PC-9 (cell line): Measurements from ENCODE around the gene ZNF516.
"Not testable (repeated sequence)": the region's sequence is repeated elsewhere in the genome, so short reads cannot be mapped to it uniquely, and the experiment has no call there.

Source experiments
- EZH2 ChIP-seq: fragments of 200-600 bp; sonication (generic); IDR thresholded peaks from 2 replicates; pipeline ENCODE4 v1.8.0; 2017; ENCODE audit warnings: antibody characterized with exemption, low read depth
- TF ChIP-seq, protein P1 (sequence below): fragments of 200-600 bp; sonication (generic); conservative IDR thresholded peaks from 2 replicates; pipeline ENCODE4 v1.6.1; 2017; ENCODE audit warnings: mixed run types, antibody characterized with exemption, mild to moderate bottlenecking, moderate library complexity

GRCh38 chr18:76536593-76536992, 41.6 kb upstream of the ZNF516 start:
- not testable (repeated sequence) for TF ChIP-seq EZH2
- TF ChIP-seq, protein P1, sequence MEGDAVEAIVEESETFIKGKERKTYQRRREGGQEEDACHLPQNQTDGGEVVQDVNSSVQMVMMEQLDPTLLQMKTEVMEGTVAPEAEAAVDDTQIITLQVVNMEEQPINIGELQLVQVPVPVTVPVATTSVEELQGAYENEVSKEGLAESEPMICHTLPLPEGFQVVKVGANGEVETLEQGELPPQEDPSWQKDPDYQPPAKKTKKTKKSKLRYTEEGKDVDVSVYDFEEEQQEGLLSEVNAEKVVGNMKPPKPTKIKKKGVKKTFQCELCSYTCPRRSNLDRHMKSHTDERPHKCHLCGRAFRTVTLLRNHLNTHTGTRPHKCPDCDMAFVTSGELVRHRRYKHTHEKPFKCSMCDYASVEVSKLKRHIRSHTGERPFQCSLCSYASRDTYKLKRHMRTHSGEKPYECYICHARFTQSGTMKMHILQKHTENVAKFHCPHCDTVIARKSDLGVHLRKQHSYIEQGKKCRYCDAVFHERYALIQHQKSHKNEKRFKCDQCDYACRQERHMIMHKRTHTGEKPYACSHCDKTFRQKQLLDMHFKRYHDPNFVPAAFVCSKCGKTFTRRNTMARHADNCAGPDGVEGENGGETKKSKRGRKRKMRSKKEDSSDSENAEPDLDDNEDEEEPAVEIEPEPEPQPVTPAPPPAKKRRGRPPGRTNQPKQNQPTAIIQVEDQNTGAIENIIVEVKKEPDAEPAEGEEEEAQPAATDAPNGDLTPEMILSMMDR: not testable (repeated sequence)
